ENCODE measurements around the gene PRRT2.

DNA sequence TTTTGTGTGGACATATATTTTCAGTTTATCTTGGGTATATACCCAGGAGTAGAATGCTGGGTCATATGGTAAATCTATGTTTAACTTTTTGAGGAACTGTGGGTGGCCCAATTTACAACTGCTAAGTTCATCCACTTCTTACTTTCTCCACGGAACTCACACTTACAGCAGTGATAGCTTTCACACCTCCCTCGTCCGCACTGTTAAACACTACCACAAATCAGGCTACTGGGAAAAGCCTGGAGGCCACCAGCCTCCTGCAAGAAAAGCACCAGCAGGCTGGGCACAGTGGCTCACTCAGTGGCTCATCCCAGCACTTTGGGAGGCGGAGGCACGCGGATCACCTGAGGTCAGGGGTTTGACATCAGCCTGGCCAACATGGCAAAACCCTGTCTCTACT is 48.7 kb upstream of the PRRT2 start:
- TF ChIP-seq, protein P1, sequence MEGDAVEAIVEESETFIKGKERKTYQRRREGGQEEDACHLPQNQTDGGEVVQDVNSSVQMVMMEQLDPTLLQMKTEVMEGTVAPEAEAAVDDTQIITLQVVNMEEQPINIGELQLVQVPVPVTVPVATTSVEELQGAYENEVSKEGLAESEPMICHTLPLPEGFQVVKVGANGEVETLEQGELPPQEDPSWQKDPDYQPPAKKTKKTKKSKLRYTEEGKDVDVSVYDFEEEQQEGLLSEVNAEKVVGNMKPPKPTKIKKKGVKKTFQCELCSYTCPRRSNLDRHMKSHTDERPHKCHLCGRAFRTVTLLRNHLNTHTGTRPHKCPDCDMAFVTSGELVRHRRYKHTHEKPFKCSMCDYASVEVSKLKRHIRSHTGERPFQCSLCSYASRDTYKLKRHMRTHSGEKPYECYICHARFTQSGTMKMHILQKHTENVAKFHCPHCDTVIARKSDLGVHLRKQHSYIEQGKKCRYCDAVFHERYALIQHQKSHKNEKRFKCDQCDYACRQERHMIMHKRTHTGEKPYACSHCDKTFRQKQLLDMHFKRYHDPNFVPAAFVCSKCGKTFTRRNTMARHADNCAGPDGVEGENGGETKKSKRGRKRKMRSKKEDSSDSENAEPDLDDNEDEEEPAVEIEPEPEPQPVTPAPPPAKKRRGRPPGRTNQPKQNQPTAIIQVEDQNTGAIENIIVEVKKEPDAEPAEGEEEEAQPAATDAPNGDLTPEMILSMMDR (IDR thresholded peaks at IDR 0.05) = no peak
- no peak for TF ChIP-seq POLR2A (IDR thresholded peaks at IDR 0.05)
